Measurements from ENCODE around the gene ARHGEF28. TPM values are rescaled to one million over a fixed set of nuclear protein-coding genes. Genes with fewer than 3 reads are reported as not detected.

ARHGEF28 gene
- total and polyA plus RNA-seq, 2 of the 13 experiments (the other 11 are each of a cell fraction or from before 2014, with no cell fraction given), result 17.4 to 34.1 TPM

DNA sequence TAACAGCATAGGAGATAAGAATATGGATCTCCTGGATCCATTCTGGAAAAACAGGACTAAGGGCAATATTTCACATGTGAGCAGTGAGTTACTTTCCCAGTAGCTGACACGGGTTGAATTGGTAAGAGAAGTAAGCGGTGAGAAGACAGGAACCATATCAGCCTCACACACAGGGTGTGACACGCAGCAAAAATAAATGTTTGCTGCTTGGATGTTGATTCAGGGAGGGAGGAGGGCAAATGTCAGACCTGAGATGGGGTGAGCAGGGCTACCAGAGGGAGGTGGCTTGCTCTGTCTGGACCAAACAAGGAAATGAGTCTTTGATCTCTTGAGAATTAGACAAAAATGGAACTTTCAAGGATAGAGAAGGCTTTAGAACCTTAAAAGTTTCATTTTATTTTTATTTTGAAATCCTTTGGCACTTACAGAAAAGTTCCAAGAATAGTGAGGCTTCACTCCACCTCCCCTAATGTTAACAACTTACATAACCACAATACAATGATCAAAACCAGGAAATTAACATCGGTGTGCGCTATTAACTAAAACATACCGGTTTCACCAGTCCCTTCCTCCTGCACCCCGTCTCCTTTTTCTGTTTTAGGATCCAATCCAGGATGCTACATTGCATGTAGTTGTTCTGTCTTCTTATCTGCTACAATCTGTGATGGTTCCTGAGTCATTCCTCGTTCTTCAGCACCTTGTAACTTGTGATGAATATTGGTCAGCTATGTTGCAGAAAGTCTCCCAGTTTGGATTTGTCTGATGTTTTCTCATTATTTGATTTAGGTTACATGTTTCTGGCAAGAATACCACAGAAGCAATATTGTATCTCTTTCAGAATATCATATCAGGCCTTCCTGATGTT is 20.5 kb upstream of the ARHGEF28 start (continued):
- TF ChIP-seq, protein P1, sequence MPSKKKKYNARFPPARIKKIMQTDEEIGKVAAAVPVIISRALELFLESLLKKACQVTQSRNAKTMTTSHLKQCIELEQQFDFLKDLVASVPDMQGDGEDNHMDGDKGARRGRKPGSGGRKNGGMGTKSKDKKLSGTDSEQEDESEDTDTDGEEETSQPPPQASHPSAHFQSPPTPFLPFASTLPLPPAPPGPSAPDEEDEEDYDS (CRISPR knock-in tag; IDR thresholded peaks at IDR 0.05), result 0 out of 2 replicates have a peak, but pooled peaks have one; percentile 19
- TF ChIP-seq TBX3 (IDR thresholded peaks at IDR 0.05; ENCODE audit: borderline replicate concordance), result 0 out of 2 replicates have a peak, but pooled peaks have one; percentile 22
- peak; percentile 66; the same call in 1 of the 2 replicates for TF ChIP-seq SOX5 (CRISPR knock-in tag; IDR thresholded peaks at IDR 0.05; ENCODE audit: borderline replicate concordance)
- TF ChIP-seq RARA (CRISPR knock-in tag; IDR thresholded peaks at IDR 0.05), result peak; percentile 91
- peak; percentile 62; the same call in 1 of the 2 replicates for TF ChIP-seq ETV5 (CRISPR knock-in tag; IDR thresholded peaks at IDR 0.05; ENCODE audit: borderline replicate concordance)
- TF ChIP-seq FOXP1 (IDR thresholded peaks at IDR 0.05), result no peak
- TF ChIP-seq FOXP1 (CRISPR knock-in tag; IDR thresholded peaks at IDR 0.05), result peak; percentile 82
- TF ChIP-seq TBX2 (CRISPR knock-in tag; IDR thresholded peaks at IDR 0.05; ENCODE audit: borderline replicate concordance), result peak; percentile 53; the same call in 1 of the 2 replicates
- TF ChIP-seq RFX5 (IDR thresholded peaks at IDR 0.05; ENCODE audit: low read depth, low read length), result no peak
- TF ChIP-seq ELF3 (CRISPR knock-in tag; IDR thresholded peaks at IDR 0.05), result peak; percentile 79
- no peak for TF ChIP-seq GLI4 (CRISPR knock-in tag; IDR thresholded peaks at IDR 0.05; ENCODE audit: borderline replicate concordance)
- TF ChIP-seq ZNF292 (CRISPR knock-in tag; IDR thresholded peaks at IDR 0.05; ENCODE audit: borderline replicate concordance, low read depth), result peak; percentile 55; the same call in 1 of the 2 replicates
- 0 out of 2 replicates have a peak, but pooled peaks have one; percentile 24 for TF ChIP-seq MEIS2 (CRISPR knock-in tag; IDR thresholded peaks at IDR 0.05)
- TF ChIP-seq SALL1 (CRISPR knock-in tag; IDR thresholded peaks at IDR 0.05), result peak; percentile 83
- peak; percentile 80 for TF ChIP-seq RXRB (CRISPR knock-in tag; IDR thresholded peaks at IDR 0.05; ENCODE audit: borderline replicate concordance)
- TF ChIP-seq HMGA1 (CRISPR knock-in tag; conservative IDR thresholded peaks at IDR 0.05), result no peak
- peak; percentile 64; the same call in 1 of the 2 replicates for TF ChIP-seq RXRA (CRISPR knock-in tag; IDR thresholded peaks at IDR 0.05)
- no peak for TF ChIP-seq ZNF234 (CRISPR knock-in tag; conservative IDR thresholded peaks at IDR 0.05)
- TF ChIP-seq ISL2 (CRISPR knock-in tag; IDR thresholded peaks at IDR 0.05), result 0 out of 2 replicates have a peak, but pooled peaks have one; percentile 46
- TF ChIP-seq GATAD2A (CRISPR knock-in tag; IDR thresholded peaks at IDR 0.05), result peak; percentile 41; the same call in 1 of the 2 replicates
- peak; percentile 71; the same call in 1 of the 2 replicates for TF ChIP-seq TARDBP (CRISPR knock-in tag; IDR thresholded peaks at IDR 0.05)
- TF ChIP-seq, protein P2, sequence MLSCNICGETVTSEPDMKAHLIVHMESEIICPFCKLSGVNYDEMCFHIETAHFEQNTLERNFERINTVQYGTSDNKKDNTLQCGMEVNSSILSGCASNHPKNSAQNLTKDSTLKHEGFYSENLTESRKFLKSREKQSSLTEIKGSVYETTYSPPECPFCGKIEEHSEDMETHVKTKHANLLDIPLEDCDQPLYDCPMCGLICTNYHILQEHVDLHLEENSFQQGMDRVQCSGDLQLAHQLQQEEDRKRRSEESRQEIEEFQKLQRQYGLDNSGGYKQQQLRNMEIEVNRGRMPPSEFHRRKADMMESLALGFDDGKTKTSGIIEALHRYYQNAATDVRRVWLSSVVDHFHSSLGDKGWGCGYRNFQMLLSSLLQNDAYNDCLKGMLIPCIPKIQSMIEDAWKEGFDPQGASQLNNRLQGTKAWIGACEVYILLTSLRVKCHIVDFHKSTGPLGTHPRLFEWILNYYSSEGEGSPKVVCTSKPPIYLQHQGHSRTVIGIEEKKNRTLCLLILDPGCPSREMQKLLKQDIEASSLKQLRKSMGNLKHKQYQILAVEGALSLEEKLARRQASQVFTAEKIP (CRISPR knock-in tag; IDR thresholded peaks at IDR 0.05; ENCODE audit: borderline replicate concordance), result no peak
- TF ChIP-seq, protein P3, sequence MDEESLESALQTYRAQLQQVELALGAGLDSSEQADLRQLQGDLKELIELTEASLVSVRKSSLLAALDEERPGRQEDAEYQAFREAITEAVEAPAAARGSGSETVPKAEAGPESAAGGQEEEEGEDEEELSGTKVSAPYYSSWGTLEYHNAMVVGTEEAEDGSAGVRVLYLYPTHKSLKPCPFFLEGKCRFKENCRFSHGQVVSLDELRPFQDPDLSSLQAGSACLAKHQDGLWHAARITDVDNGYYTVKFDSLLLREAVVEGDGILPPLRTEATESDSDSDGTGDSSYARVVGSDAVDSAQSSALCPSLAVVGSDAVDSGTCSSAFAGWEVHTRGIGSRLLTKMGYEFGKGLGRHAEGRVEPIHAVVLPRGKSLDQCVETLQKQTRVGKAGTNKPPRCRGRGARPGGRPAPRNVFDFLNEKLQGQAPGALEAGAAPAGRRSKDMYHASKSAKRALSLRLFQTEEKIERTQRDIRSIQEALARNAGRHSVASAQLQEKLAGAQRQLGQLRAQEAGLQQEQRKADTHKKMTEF (CRISPR knock-in tag; IDR thresholded peaks at IDR 0.05), result peak; percentile 59; the same call in 1 of the 2 replicates
- TF ChIP-seq, protein P4, sequence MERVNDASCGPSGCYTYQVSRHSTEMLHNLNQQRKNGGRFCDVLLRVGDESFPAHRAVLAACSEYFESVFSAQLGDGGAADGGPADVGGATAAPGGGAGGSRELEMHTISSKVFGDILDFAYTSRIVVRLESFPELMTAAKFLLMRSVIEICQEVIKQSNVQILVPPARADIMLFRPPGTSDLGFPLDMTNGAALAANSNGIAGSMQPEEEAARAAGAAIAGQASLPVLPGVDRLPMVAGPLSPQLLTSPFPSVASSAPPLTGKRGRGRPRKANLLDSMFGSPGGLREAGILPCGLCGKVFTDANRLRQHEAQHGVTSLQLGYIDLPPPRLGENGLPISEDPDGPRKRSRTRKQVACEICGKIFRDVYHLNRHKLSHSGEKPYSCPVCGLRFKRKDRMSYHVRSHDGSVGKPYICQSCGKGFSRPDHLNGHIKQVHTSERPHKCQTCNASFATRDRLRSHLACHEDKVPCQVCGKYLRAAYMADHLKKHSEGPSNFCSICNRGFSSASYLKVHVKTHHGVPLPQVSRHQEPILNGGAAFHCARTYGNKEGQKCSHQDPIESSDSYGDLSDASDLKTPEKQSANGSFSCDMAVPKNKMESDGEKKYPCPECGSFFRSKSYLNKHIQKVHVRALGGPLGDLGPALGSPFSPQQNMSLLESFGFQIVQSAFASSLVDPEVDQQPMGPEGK (CRISPR knock-in tag; IDR thresholded peaks at IDR 0.05), result peak; percentile 74
- TF ChIP-seq ZNF331 (CRISPR knock-in tag; IDR thresholded peaks at IDR 0.05), result 0 out of 2 replicates have a peak, but pooled peaks have one; percentile 2
